ENCODE results near the gene TLL1.

The TLL1 gene

GRCh38 chr4:165944900-165945299 lies 71.9 kb downstream of the TLL1 start:
- Histone ChIP-seq H3K4me3 (ENCODE audit: low read depth in 1 of 2, low read length in 2 of 2) (no peak overlapping the region), H3K4me1 (ENCODE audit: control insufficient read depth in 1 of 2, insufficient read depth in 2 of 2, low read length in 2 of 2) (no peaks in the 10 kb centered on the region), H3K9me3 (ENCODE audit: control insufficient read depth in 1 of 2, low read length in 2 of 2) (no peaks in the 10 kb centered on the region), H3K27ac (ENCODE audit: low read length) (no peak overlapping the region), H3K27me3 (ENCODE audit: low read depth, low read length) (no peaks in the 10 kb centered on the region), H3K36me3 (ENCODE audit: control insufficient read depth in 1 of 2, insufficient read depth in 2 of 2, low read length in 2 of 2) (no peaks in the 10 kb centered on the region)

GRCh38 chr4:165945991-165946390 lies 73.0 kb downstream of the TLL1 start:
- no peaks in the 10 kb centered on the region for H3K36me3 ChIP-seq (ENCODE audit: control insufficient read depth in 1 of 2, insufficient read depth in 2 of 2, low read length in 2 of 2)

GRCh38 chr4:165947019-165947418 lies 74.0 kb downstream of the TLL1 start:
- Histone ChIP-seq H3K4me1 (ENCODE audit: control insufficient read depth in 1 of 2, insufficient read depth in 2 of 2, low read length in 2 of 2) (no peaks in the 10 kb centered on the region), H3K9me3 (ENCODE audit: control insufficient read depth in 1 of 2, low read length in 2 of 2) (no peaks in the 10 kb centered on the region), H3K36me3 (ENCODE audit: control insufficient read depth in 1 of 2, insufficient read depth in 2 of 2, low read length in 2 of 2) (no peaks in the 10 kb centered on the region), H3K27ac (ENCODE audit: low read length) (no peak overlapping the region), H3K4me3 (ENCODE audit: low read depth in 1 of 2, low read length in 2 of 2) (no peak overlapping the region), H3K27me3 (ENCODE audit: low read depth, low read length) (no peaks in the 10 kb centered on the region)

More at GRCh38 chr4:165945991-165946390, 73.0 kb downstream of the TLL1 start:
- no peak overlapping the region for H3K4me3 ChIP-seq (ENCODE audit: low read depth in 1 of 2, low read length in 2 of 2)
- H3K9me3 ChIP-seq (ENCODE audit: control insufficient read depth in 1 of 2, low read length in 2 of 2), result no peaks in the 10 kb centered on the region
- H3K27me3 ChIP-seq (ENCODE audit: low read depth, low read length), result no peaks in the 10 kb centered on the region
- H3K4me1 ChIP-seq (ENCODE audit: control insufficient read depth in 1 of 2, insufficient read depth in 2 of 2, low read length in 2 of 2), result no peaks in the 10 kb centered on the region
- H3K27ac ChIP-seq (ENCODE audit: low read length), result no peak overlapping the region

- Histone ChIP-seq H3K9me3 (ENCODE audit: control insufficient read depth in 1 of 2, low read length in 2 of 2) (no peaks in the 10 kb centered on the region), H3K4me1 (ENCODE audit: control insufficient read depth in 1 of 2, insufficient read depth in 2 of 2, low read length in 2 of 2) (no peaks in the 10 kb centered on the region), H3K27me3 (ENCODE audit: low read depth, low read length) (no peaks in the 10 kb centered on the region), H3K27ac (ENCODE audit: low read length) (no peak overlapping the region), H3K36me3 (ENCODE audit: control insufficient read depth in 1 of 2, insufficient read depth in 2 of 2, low read length in 2 of 2) (no peaks in the 10 kb centered on the region), H3K4me3 (ENCODE audit: low read depth in 1 of 2, low read length in 2 of 2) (no peak overlapping the region)
Measured at GRCh38 chr4:165953181-165953580, 80.1 kb downstream of the TLL1 start.

- H3K27me3 ChIP-seq (ENCODE audit: low read depth, low read length), result no peaks in the 10 kb centered on the region
- no peaks in the 10 kb centered on the region for H3K4me1 ChIP-seq (ENCODE audit: control insufficient read depth in 1 of 2, insufficient read depth in 2 of 2, low read length in 2 of 2)
- no peaks in the 10 kb centered on the region for H3K36me3 ChIP-seq (ENCODE audit: control insufficient read depth in 1 of 2, insufficient read depth in 2 of 2, low read length in 2 of 2)
- H3K4me3 ChIP-seq (ENCODE audit: low read depth in 1 of 2, low read length in 2 of 2), result no peak overlapping the region
- no peak overlapping the region for H3K27ac ChIP-seq (ENCODE audit: low read length)
- H3K9me3 ChIP-seq (ENCODE audit: control insufficient read depth in 1 of 2, low read length in 2 of 2), result peaks cover 0 to 3% of the 10 kb centered on the region in 2 donors
Measured at GRCh38 chr4:165963621-165964020, 90.6 kb downstream of the TLL1 start.

- H3K9me3 ChIP-seq (ENCODE audit: control insufficient read depth in 1 of 2, low read length in 2 of 2), result peaks cover 0 to 3% of the 10 kb centered on the region in 2 donors
- H3K27me3 ChIP-seq (ENCODE audit: low read depth, low read length), result no peaks in the 10 kb centered on the region
- H3K36me3 ChIP-seq (ENCODE audit: control insufficient read depth in 1 of 2, insufficient read depth in 2 of 2, low read length in 2 of 2), result no peaks in the 10 kb centered on the region
- H3K4me1 ChIP-seq (ENCODE audit: control insufficient read depth in 1 of 2, insufficient read depth in 2 of 2, low read length in 2 of 2), result no peaks in the 10 kb centered on the region
- H3K4me3 ChIP-seq (ENCODE audit: low read depth in 1 of 2, low read length in 2 of 2), result no peak overlapping the region
- H3K27ac ChIP-seq (ENCODE audit: low read length), result no peak overlapping the region
Measured at GRCh38 chr4:165964591-165964990, 91.6 kb downstream of the TLL1 start.

GRCh38 chr4:165965503-165965902 lies 92.5 kb downstream of the TLL1 start:
- no peak overlapping the region for H3K4me3 ChIP-seq (ENCODE audit: low read depth in 1 of 2, low read length in 2 of 2)
- H3K9me3 ChIP-seq (ENCODE audit: control insufficient read depth in 1 of 2, low read length in 2 of 2), result peaks cover 0 to 3% of the 10 kb centered on the region in 2 donors
- no peak overlapping the region for H3K27ac ChIP-seq (ENCODE audit: low read length)
- no peaks in the 10 kb centered on the region for H3K36me3 ChIP-seq (ENCODE audit: control insufficient read depth in 1 of 2, insufficient read depth in 2 of 2, low read length in 2 of 2)
- no peaks in the 10 kb centered on the region for H3K4me1 ChIP-seq (ENCODE audit: control insufficient read depth in 1 of 2, insufficient read depth in 2 of 2, low read length in 2 of 2)
- H3K27me3 ChIP-seq (ENCODE audit: low read depth, low read length), result no peaks in the 10 kb centered on the region

GRCh38 chr4:165966833-165967232 lies 93.8 kb downstream of the TLL1 start:
- H3K9me3 ChIP-seq (ENCODE audit: control insufficient read depth in 1 of 2, low read length in 2 of 2), result peaks cover 0 to 3% of the 10 kb centered on the region in 2 donors
- no peaks in the 10 kb centered on the region for H3K27me3 ChIP-seq (ENCODE audit: low read depth, low read length)
- no peak overlapping the region for H3K4me3 ChIP-seq (ENCODE audit: low read depth in 1 of 2, low read length in 2 of 2)
- no peak overlapping the region for H3K27ac ChIP-seq (ENCODE audit: low read length)
- no peaks in the 10 kb centered on the region for H3K36me3 ChIP-seq (ENCODE audit: control insufficient read depth in 1 of 2, insufficient read depth in 2 of 2, low read length in 2 of 2)
- no peaks in the 10 kb centered on the region for H3K4me1 ChIP-seq (ENCODE audit: control insufficient read depth in 1 of 2, insufficient read depth in 2 of 2, low read length in 2 of 2)

- Histone ChIP-seq H3K27me3 (ENCODE audit: low read depth, low read length) (no peaks in the 10 kb centered on the region), H3K27ac (ENCODE audit: low read length) (no peak overlapping the region), H3K4me1 (ENCODE audit: control insufficient read depth in 1 of 2, insufficient read depth in 2 of 2, low read length in 2 of 2) (no peaks in the 10 kb centered on the region), H3K36me3 (ENCODE audit: control insufficient read depth in 1 of 2, insufficient read depth in 2 of 2, low read length in 2 of 2) (no peaks in the 10 kb centered on the region), H3K4me3 (ENCODE audit: low read depth in 1 of 2, low read length in 2 of 2) (no peak overlapping the region), H3K9me3 (ENCODE audit: control insufficient read depth in 1 of 2, low read length in 2 of 2) (peaks cover 0 to under 1% of the 10 kb centered on the region in 2 donors)
Measured at GRCh38 chr4:165967486-165967885, 94.4 kb downstream of the TLL1 start.

- H3K9me3 ChIP-seq (ENCODE audit: control insufficient read depth in 1 of 2, low read length in 2 of 2), result no peaks in the 10 kb centered on the region
- no peaks in the 10 kb centered on the region for H3K36me3 ChIP-seq (ENCODE audit: control insufficient read depth in 1 of 2, insufficient read depth in 2 of 2, low read length in 2 of 2)
- no peak overlapping the region for H3K4me3 ChIP-seq (ENCODE audit: low read depth in 1 of 2, low read length in 2 of 2)
- H3K27me3 ChIP-seq (ENCODE audit: low read depth, low read length), result no peaks in the 10 kb centered on the region
- no peak overlapping the region for H3K27ac ChIP-seq (ENCODE audit: low read length)
- H3K4me1 ChIP-seq (ENCODE audit: control insufficient read depth in 1 of 2, insufficient read depth in 2 of 2, low read length in 2 of 2), result no peaks in the 10 kb centered on the region
Measured at GRCh38 chr4:165970703-165971420, 97.8 kb downstream of the TLL1 start.

- Histone ChIP-seq H3K9me3 (ENCODE audit: control insufficient read depth in 1 of 2, low read length in 2 of 2) (no peaks in the 10 kb centered on the region), H3K27ac (ENCODE audit: low read length) (no peak overlapping the region), H3K27me3 (ENCODE audit: low read depth, low read length) (no peaks in the 10 kb centered on the region), H3K4me3 (ENCODE audit: low read depth in 1 of 2, low read length in 2 of 2) (no peak overlapping the region), H3K4me1 (ENCODE audit: control insufficient read depth in 1 of 2, insufficient read depth in 2 of 2, low read length in 2 of 2) (no peaks in the 10 kb centered on the region), H3K36me3 (ENCODE audit: control insufficient read depth in 1 of 2, insufficient read depth in 2 of 2, low read length in 2 of 2) (no peaks in the 10 kb centered on the region)
Measured at GRCh38 chr4:165971446-165971845, 98.4 kb downstream of the TLL1 start.

GRCh38 chr4:165971933-165972332 lies 98.9 kb downstream of the TLL1 start:
- Histone ChIP-seq H3K4me3 (ENCODE audit: low read depth in 1 of 2, low read length in 2 of 2) (no peak overlapping the region), H3K36me3 (ENCODE audit: control insufficient read depth in 1 of 2, insufficient read depth in 2 of 2, low read length in 2 of 2) (no peaks in the 10 kb centered on the region), H3K27ac (ENCODE audit: low read length) (no peak overlapping the region), H3K9me3 (ENCODE audit: control insufficient read depth in 1 of 2, low read length in 2 of 2) (no peaks in the 10 kb centered on the region), H3K4me1 (ENCODE audit: control insufficient read depth in 1 of 2, insufficient read depth in 2 of 2, low read length in 2 of 2) (no peaks in the 10 kb centered on the region), H3K27me3 (ENCODE audit: low read depth, low read length) (no peaks in the 10 kb centered on the region)

Measured in muscle layer of duodenum (tissue), 2 donors.